SK-N-SH (cell line): ENCODE measurements around the gene GDPD3. TPM values are rescaled to one million over a fixed set of nuclear protein-coding genes. Genes with fewer than 3 reads are reported as not detected.

ENCODE experiments used
- CTCF ChIA-PET: fragments of 300-600, 350-600 bp; formaldehyde crosslinking; extraction: SDS; loops from one replicate; lab custom pipeline; 2021; lab: Yijun Ruan, JAX
- POLR2A ChIA-PET: fragments of 350-600 bp; sonication (Branson Sonifier 250); formaldehyde crosslinking; extraction: SDS; loops from one replicate; lab custom pipeline; 2020; ENCODE audit warnings: antibody characterized with exemption, inconsistent platforms; lab: Yijun Ruan, JAX
- DNase-seq: peaks from one replicate; pipeline ENCODE4 v3.0.0; 2012
- H2AFZ ChIP-seq: fragments of 200-600 bp; sonication (generic); 2 replicates; pipeline ENCODE4 v1.8.1; 2016; ENCODE audit warnings: antibody characterized with exemption, mild to moderate bottlenecking, low read depth
- H3F3A ChIP-seq: fragments of 200-600 bp; sonication (generic); replicated peaks from 2 replicates; pipeline ENCODE3; 2016; ENCODE audit warnings: antibody characterized with exemption, mild to moderate bottlenecking; ENCODE audit not compliant: insufficient read depth
- H3K27ac ChIP-seq, 2 experiments: fragments of 200-500 bp in 1 of 2; fragments of 200-600 bp in 1 of 2; sonication (Bioruptor generic) in 1 of 2; sonication (generic), shearing (Covaris generic) in 1 of 2; 2 replicates each; pipeline versions ENCODE4 v1.5.1 to v1.6.1; 2014 to 2016; ENCODE audit warnings: low read depth in 2 of 2, inconsistent platforms in 1 of 2, low read length in 1 of 2, mild to moderate bottlenecking in 1 of 2, mixed read lengths in 1 of 2
- H3K27me3 ChIP-seq: fragments of 200-600 bp; sonication (generic), shearing (Covaris generic); 2 replicates; pipeline ENCODE4 v1.6.1; 2016; ENCODE audit warnings: mixed run types; ENCODE audit not compliant: insufficient read depth
- H3K36me3 ChIP-seq, 2 experiments: fragments of 200-500 bp in 1 of 2; fragments of 200-600 bp in 1 of 2; sonication (Bioruptor generic) in 1 of 2; sonication (generic) in 1 of 2; replicated peaks in 1 of 2; 2 replicates each; pipeline versions ENCODE3 to v1.5.1; 2014 to 2016; ENCODE audit warnings: low read length in 1 of 2, mild to moderate bottlenecking in 1 of 2; ENCODE audit not compliant: insufficient read depth in 2 of 2, control insufficient read depth in 1 of 2
- H3K4me1 ChIP-seq, 2 experiments: fragments of 200-500 bp in 1 of 2; fragments of 200-600 bp in 1 of 2; sonication (Bioruptor generic) in 1 of 2; sonication (generic), shearing (Covaris generic) in 1 of 2; 2 replicates each; pipeline versions ENCODE4 v1.5.1 to v1.6.1; 2014 to 2016; ENCODE audit warnings: low read depth in 1 of 2, low read length in 1 of 2, mixed run types in 1 of 2; ENCODE audit not compliant: insufficient read depth in 2 of 2, control insufficient read depth in 1 of 2
- H3K4me2 ChIP-seq: fragments of 200-600 bp; sonication (generic), shearing (Covaris generic); 2 replicates; pipeline ENCODE4 v1.6.1; 2017; ENCODE audit warnings: mixed run types
- H3K4me3 ChIP-seq, 2 experiments: fragments of 200-500 bp in 1 of 2; fragments of 200-600 bp in 1 of 2; sonication (Bioruptor generic) in 1 of 2; sonication (generic), shearing (Covaris generic) in 1 of 2; 2 replicates each; pipeline versions ENCODE4 v1.5.1 to v1.8.1; 2014 to 2016; ENCODE audit warnings: low read depth in 2 of 2, inconsistent platforms in 1 of 2, low read length in 1 of 2, mild to moderate bottlenecking in 1 of 2, mixed read lengths in 1 of 2, moderate library complexity in 1 of 2
- H3K79me2 ChIP-seq: fragments of 200-600 bp; sonication (generic); 2 replicates; pipeline ENCODE4 v1.8.1; 2017; ENCODE audit warnings: mild to moderate bottlenecking; ENCODE audit not compliant: insufficient read depth
- H3K9ac ChIP-seq: fragments of 200-600 bp; sonication (generic); 2 replicates; pipeline ENCODE4 v1.6.1; 2017; ENCODE audit warnings: mixed run types
- H3K9me2 ChIP-seq: fragments of 200-600 bp; sonication (generic); 2 replicates; pipeline ENCODE4 v1.6.1; 2017; ENCODE audit warnings: mixed run types
- H3K9me3 ChIP-seq: fragments of 200-600 bp; sonication (generic); 2 replicates; pipeline ENCODE4 v1.6.1; 2017; ENCODE audit warnings: mixed run types, mild to moderate bottlenecking, moderate library complexity
- H4K20me1 ChIP-seq: fragments of 200-600 bp; sonication (generic); 2 replicates; pipeline ENCODE4 v1.6.1; 2017; ENCODE audit warnings: mild to moderate bottlenecking, mixed run types; ENCODE audit not compliant: insufficient read depth
- ELF1 ChIP-seq: IDR thresholded peaks from 2 replicates; pipeline ENCODE4 v1.4.0; 2012
- FOSL2 ChIP-seq: IDR thresholded peaks from 2 replicates; pipeline ENCODE4 v1.4.0; 2012; ENCODE audit warnings: low read depth, mild to moderate bottlenecking, moderate library complexity, borderline replicate concordance
- FOXJ3 ChIP-seq: sonication (generic); formaldehyde crosslinking; IDR thresholded peaks from 2 replicates; pipeline ENCODE4 v1.5.1; 2020; ENCODE audit warnings: mild to moderate bottlenecking, missing genetic modification reagents
- FOXM1 ChIP-seq: IDR thresholded peaks from 2 replicates; pipeline ENCODE4 v1.4.0; 2012; ENCODE audit warnings: low read depth, mild to moderate bottlenecking
- JUND ChIP-seq: IDR thresholded peaks from 2 replicates; pipeline ENCODE4 v1.4.0; 2012
- MAX ChIP-seq: IDR thresholded peaks from 2 replicates; pipeline ENCODE4 v1.4.0; 2012; ENCODE audit warnings: low read depth
- MEF2A ChIP-seq: IDR thresholded peaks from 2 replicates; pipeline ENCODE4 v1.4.0; 2012; ENCODE audit warnings: low read depth, borderline replicate concordance
- MXI1 ChIP-seq: IDR thresholded peaks from 2 replicates; pipeline ENCODE4 v1.6.1; 2012; ENCODE audit warnings: mild to moderate bottlenecking, low read depth, low read length, improper control_type of control experiment
- NRF1 ChIP-seq: IDR thresholded peaks from 2 replicates; pipeline ENCODE4 v1.6.1; 2012; ENCODE audit warnings: low read depth, mild to moderate bottlenecking, low read length
- REST ChIP-seq: IDR thresholded peaks from 2 replicates; pipeline ENCODE4 v1.6.1; 2012; ENCODE audit warnings: mild to moderate bottlenecking, low read depth, low read length, moderate library complexity
- SIN3A ChIP-seq: IDR thresholded peaks from 2 replicates; pipeline ENCODE4 v1.6.1; 2012; ENCODE audit warnings: low read depth, mild to moderate bottlenecking, low read length, moderate library complexity, borderline replicate concordance
- ZBTB33 ChIP-seq: IDR thresholded peaks from 2 replicates; pipeline ENCODE4 v1.4.0; 2012; ENCODE audit warnings: low read depth, borderline replicate concordance
- WGBS: methylation state at CpG from one replicate; pipeline ENCODE4 v1.1.6; 2017; ENCODE audit warnings: low lambda C conversion rate; 5-methylcytosine and 5-hydroxymethylcytosine counted together
- polyA plus RNA-seq, 3 experiments: library from polyadenylated mRNA; depleted of rRNA; stranded (reverse); fragments of >200 nt; gene quantifications; 2 replicates each; pipeline ENCODE4 v1.2.3, GENCODE V29; 2012

The GDPD3 gene
- polyA plus RNA-seq, 1 of the 3 experiments (the other 2 are of a cell fraction), result 2.3 TPM

GRCh38 chr16:30065943-30066760 is 47.2 kb downstream of the GDPD3 start:
- Histone ChIP-seq H3K79me2 (peaks cover 74% of the 10 kb centered on the region), H2AFZ (no peak overlapping the region), H4K20me1 (peaks cover 52% of the 10 kb centered on the region), H3K9ac (peak overlapping the region; percentile 99), H3K36me3 (peaks cover 36 to 48% of the 10 kb centered on the region in 2 experiments), H3K4me2 (peak overlapping the region; percentile 100), H3K27ac (peak overlapping the region; percentile 92 to 98), H3K27me3 (no peaks in the 10 kb centered on the region), H3K4me3 (peak overlapping the region; percentile 92 to 98), H3K4me1 (peaks cover 38 to 39% of the 10 kb centered on the region in 2 experiments), H3K9me3 (no peaks in the 10 kb centered on the region), H3K9me2 (no peaks in the 10 kb centered on the region), H3F3A (peaks cover 48% of the 10 kb centered on the region)
- ChIA-PET CTCF (interaction anchor here (0.6 to 6.7 kb wide), 9 partner anchors 13 to 49 kb away, joined by 3 to 68 read pairs (median 4); partner anchors contain the start of genes GDPD3, TBX6 and TLCD3B), POLR2A (interaction anchor here (0.7 to 5.1 kb wide), 15 partner anchors 8 to 276 kb away, joined by 3 to 57 read pairs (median 5); partner anchors contain the start of genes KCTD13, KIF22, PPP4C and TBX6)
- DNase-seq, result peak; percentile 31
- TF ChIP-seq JUND, result no peak; the same call in 1 of the 2 replicates
- TF ChIP-seq FOSL2, result peak; percentile 2; the same call in 1 of the 2 replicates
- no peak for TF ChIP-seq FOXJ3 (CRISPR knock-in tag)
- no peak for TF ChIP-seq MEF2A
- no peak for TF ChIP-seq REST
- TF ChIP-seq ELF1, result no peak
- TF ChIP-seq ZBTB33, result no peak
- TF ChIP-seq NRF1, result 0 out of 2 replicates have a peak, but pooled peaks have one; percentile 31
- TF ChIP-seq MXI1, result 0 out of 2 replicates have a peak, but pooled peaks have one; percentile 9
- TF ChIP-seq FOXM1, result no peak
- no peak for TF ChIP-seq SIN3A
- no peak for TF ChIP-seq MAX
- 2% methylated on average over 33 of the region's 44 CpGs for WGBS
